Measurements from ENCODE around the gene MRPL12. TPM values are rescaled to one million over a fixed set of nuclear protein-coding genes. Genes with fewer than 3 reads are reported as not detected.

MRPL12 gene
- total RNA-seq, 2 donors from 2014 or later = 19.8 to 33.4 TPM

GRCh38 chr17:81683208-81683583 lies 20.0 kb upstream of the MRPL12 start:
- H3K36me3 ChIP-seq = peaks cover 26% of the 10 kb centered on the region
- H3K4me1 ChIP-seq (ENCODE audit: control insufficient read depth in 1 of 2, low read depth in 2 of 2) = peaks cover 19 to 24% of the 10 kb centered on the region in 2 donors
- H3K27me3 ChIP-seq (replicated peaks; ENCODE audit: insufficient read depth) = no peaks in the 10 kb centered on the region
- peak overlapping the region; percentile 69 to 84 for H3K27ac ChIP-seq
- peak overlapping the region; percentile 93 for H3K4me3 ChIP-seq
- no peaks in the 10 kb centered on the region for H3K9me3 ChIP-seq
- DNase-seq (ENCODE audit: low spot score) (no peak), ATAC-seq (ENCODE audit: insufficient number of reproducible peaks, low FRiP score, low read depth) (no peak)
- TF ChIP-seq CTCF (IDR thresholded peaks at IDR 0.05) = no peak

GRCh38 chr17:81683584-81684441 lies 19.4 kb upstream of the MRPL12 start, which contains the start of the genes ARL16 and HGS:
TSS of gene ARL16 (minus strand) at chr17:81683797. CDS start at chr17:81683753, 44 bp downstream.
TSS of gene HGS (plus strand) at chr17:81684011. CDS start at chr17:81684067, 56 bp downstream.
- no peak for TF ChIP-seq CTCF (IDR thresholded peaks at IDR 0.05)
- Histone ChIP-seq H3K4me1 (ENCODE audit: control insufficient read depth in 1 of 2, low read depth in 2 of 2) (peaks cover 19 to 24% of the 10 kb centered on the region in 2 donors), H3K9me3 (no peaks in the 10 kb centered on the region), H3K27me3 (replicated peaks; ENCODE audit: insufficient read depth) (no peaks in the 10 kb centered on the region), H3K27ac (peak within 1 kb of the TSS; percentile 73 to 84), H3K4me3 (peak within 1 kb of the TSS; percentile 93), H3K36me3 (peaks cover 31% of the 10 kb centered on the region)
- DNase-seq (ENCODE audit: low spot score) (peak; percentile 93), ATAC-seq (ENCODE audit: insufficient number of reproducible peaks, low FRiP score, low read depth) (peak; percentile 98)

GRCh38 chr17:81684442-81684911 lies 18.7 kb upstream of the MRPL12 start:
- Histone ChIP-seq H3K9me3 (no peaks in the 10 kb centered on the region), H3K36me3 (peaks cover 38% of the 10 kb centered on the region), H3K27ac (peak overlapping the region; percentile 73 to 84), H3K4me3 (peak overlapping the region; percentile 93), H3K4me1 (ENCODE audit: control insufficient read depth in 1 of 2, low read depth in 2 of 2) (peaks cover 19 to 24% of the 10 kb centered on the region in 2 donors), H3K27me3 (replicated peaks; ENCODE audit: insufficient read depth) (no peaks in the 10 kb centered on the region)
- ATAC-seq (ENCODE audit: insufficient number of reproducible peaks, low FRiP score, low read depth) (peak; percentile 20), DNase-seq (ENCODE audit: low spot score) (no peak)
- TF ChIP-seq CTCF (IDR thresholded peaks at IDR 0.05) = no peak

- no peaks in the 10 kb centered on the region for H3K27me3 ChIP-seq (replicated peaks; ENCODE audit: insufficient read depth)
- DNase-seq (ENCODE audit: low spot score) (no peak), ATAC-seq (ENCODE audit: insufficient number of reproducible peaks, low FRiP score, low read depth) (no peak)
- H3K9me3 ChIP-seq = no peaks in the 10 kb centered on the region
- TF ChIP-seq CTCF (IDR thresholded peaks at IDR 0.05) = no peak
- peaks cover 19 to 24% of the 10 kb centered on the region in 2 donors for H3K4me1 ChIP-seq (ENCODE audit: control insufficient read depth in 1 of 2, low read depth in 2 of 2)
- peaks cover 44% of the 10 kb centered on the region for H3K36me3 ChIP-seq
- H3K27ac ChIP-seq = peak overlapping the region; percentile 73 to 84
- H3K4me3 ChIP-seq = peak overlapping the region; percentile 93
Measured at GRCh38 chr17:81685108-81685507, 18.1 kb upstream of the MRPL12 start.

- peaks cover 54% of the 10 kb centered on the region for H3K36me3 ChIP-seq
- H3K27ac ChIP-seq = no peak overlapping the region
- H3K9me3 ChIP-seq = no peaks in the 10 kb centered on the region
- ATAC-seq (ENCODE audit: insufficient number of reproducible peaks, low FRiP score, low read depth) (no peak), DNase-seq (ENCODE audit: low spot score) (no peak)
- H3K4me3 ChIP-seq = no peak overlapping the region
- H3K27me3 ChIP-seq (replicated peaks; ENCODE audit: insufficient read depth) = no peaks in the 10 kb centered on the region
- H3K4me1 ChIP-seq (ENCODE audit: control insufficient read depth in 1 of 2, low read depth in 2 of 2) = peaks cover 19 to 24% of the 10 kb centered on the region in 2 donors
- no peak for TF ChIP-seq CTCF (IDR thresholded peaks at IDR 0.05)
Measured at GRCh38 chr17:81686614-81687013, 16.6 kb upstream of the MRPL12 start.

Measured in thoracic aorta (tissue), 2 donors.